Measurements from ENCODE around the gene THOP1.

GRCh38 chr19:2809387-2810140, 24.3 kb downstream of the THOP1 start:
- no peak for TF ChIP-seq POLR2AphosphoS5 (IDR thresholded peaks at IDR 0.05)
- TF ChIP-seq, protein P1, sequence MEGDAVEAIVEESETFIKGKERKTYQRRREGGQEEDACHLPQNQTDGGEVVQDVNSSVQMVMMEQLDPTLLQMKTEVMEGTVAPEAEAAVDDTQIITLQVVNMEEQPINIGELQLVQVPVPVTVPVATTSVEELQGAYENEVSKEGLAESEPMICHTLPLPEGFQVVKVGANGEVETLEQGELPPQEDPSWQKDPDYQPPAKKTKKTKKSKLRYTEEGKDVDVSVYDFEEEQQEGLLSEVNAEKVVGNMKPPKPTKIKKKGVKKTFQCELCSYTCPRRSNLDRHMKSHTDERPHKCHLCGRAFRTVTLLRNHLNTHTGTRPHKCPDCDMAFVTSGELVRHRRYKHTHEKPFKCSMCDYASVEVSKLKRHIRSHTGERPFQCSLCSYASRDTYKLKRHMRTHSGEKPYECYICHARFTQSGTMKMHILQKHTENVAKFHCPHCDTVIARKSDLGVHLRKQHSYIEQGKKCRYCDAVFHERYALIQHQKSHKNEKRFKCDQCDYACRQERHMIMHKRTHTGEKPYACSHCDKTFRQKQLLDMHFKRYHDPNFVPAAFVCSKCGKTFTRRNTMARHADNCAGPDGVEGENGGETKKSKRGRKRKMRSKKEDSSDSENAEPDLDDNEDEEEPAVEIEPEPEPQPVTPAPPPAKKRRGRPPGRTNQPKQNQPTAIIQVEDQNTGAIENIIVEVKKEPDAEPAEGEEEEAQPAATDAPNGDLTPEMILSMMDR (IDR thresholded peaks at IDR 0.05): no peak
- no peak for TF ChIP-seq POLR2A (IDR thresholded peaks at IDR 0.05)
